ENCODE measurements around the gene ARHGAP10.

ARHGAP10 gene

GRCh38 chr4:147938496-147938895 is 206.6 kb downstream of the ARHGAP10 start:
- Histone ChIP-seq H3K27me3 (ENCODE audit: control insufficient read depth, insufficient read depth, low read length) (no peaks in the 10 kb centered on the region), H3K4me1 (ENCODE audit: control insufficient read depth, insufficient read depth, low read length) (no peaks in the 10 kb centered on the region), H3K4me3 (ENCODE audit: low read depth, low read length) (no peak overlapping the region), H3K9me3 (ENCODE audit: control insufficient read depth, insufficient read depth, low read length) (no peaks in the 10 kb centered on the region), H3K36me3 (ENCODE audit: control insufficient read depth, insufficient read depth, low read length) (no peaks in the 10 kb centered on the region), H3K9ac (ENCODE audit: low read depth, low read length) (no peak overlapping the region)

GRCh38 chr4:147940171-147940570 is 208.3 kb downstream of the ARHGAP10 start:
- Histone ChIP-seq H3K9ac (ENCODE audit: low read depth, low read length) (no peak overlapping the region), H3K36me3 (ENCODE audit: control insufficient read depth, insufficient read depth, low read length) (no peaks in the 10 kb centered on the region), H3K27me3 (ENCODE audit: control insufficient read depth, insufficient read depth, low read length) (no peaks in the 10 kb centered on the region), H3K4me3 (ENCODE audit: low read depth, low read length) (no peak overlapping the region), H3K4me1 (ENCODE audit: control insufficient read depth, insufficient read depth, low read length) (no peaks in the 10 kb centered on the region), H3K9me3 (ENCODE audit: control insufficient read depth, insufficient read depth, low read length) (no peaks in the 10 kb centered on the region)

GRCh38 chr4:147941373-147941772 is 209.5 kb downstream of the ARHGAP10 start:
- H3K27me3 ChIP-seq (ENCODE audit: control insufficient read depth, insufficient read depth, low read length), result no peaks in the 10 kb centered on the region
- no peak overlapping the region for H3K9ac ChIP-seq (ENCODE audit: low read depth, low read length)
- no peaks in the 10 kb centered on the region for H3K4me1 ChIP-seq (ENCODE audit: control insufficient read depth, insufficient read depth, low read length)
- H3K36me3 ChIP-seq (ENCODE audit: control insufficient read depth, insufficient read depth, low read length), result no peaks in the 10 kb centered on the region
- H3K4me3 ChIP-seq (ENCODE audit: low read depth, low read length), result no peak overlapping the region
- no peaks in the 10 kb centered on the region for H3K9me3 ChIP-seq (ENCODE audit: control insufficient read depth, insufficient read depth, low read length)

GRCh38 chr4:147942729-147943128 is 210.8 kb downstream of the ARHGAP10 start:
- no peak overlapping the region for H3K4me3 ChIP-seq (ENCODE audit: low read depth, low read length)
- H3K27me3 ChIP-seq (ENCODE audit: control insufficient read depth, insufficient read depth, low read length), result no peaks in the 10 kb centered on the region
- no peaks in the 10 kb centered on the region for H3K9me3 ChIP-seq (ENCODE audit: control insufficient read depth, insufficient read depth, low read length)
- H3K9ac ChIP-seq (ENCODE audit: low read depth, low read length), result no peak overlapping the region
- H3K4me1 ChIP-seq (ENCODE audit: control insufficient read depth, insufficient read depth, low read length), result no peaks in the 10 kb centered on the region
- no peaks in the 10 kb centered on the region for H3K36me3 ChIP-seq (ENCODE audit: control insufficient read depth, insufficient read depth, low read length)

GRCh38 chr4:147943159-147943638 is 211.3 kb downstream of the ARHGAP10 start:
- H3K4me3 ChIP-seq (ENCODE audit: low read depth, low read length), result no peak overlapping the region
- H3K4me1 ChIP-seq (ENCODE audit: control insufficient read depth, insufficient read depth, low read length), result no peaks in the 10 kb centered on the region
- no peaks in the 10 kb centered on the region for H3K36me3 ChIP-seq (ENCODE audit: control insufficient read depth, insufficient read depth, low read length)
- no peak overlapping the region for H3K9ac ChIP-seq (ENCODE audit: low read depth, low read length)
- no peaks in the 10 kb centered on the region for H3K27me3 ChIP-seq (ENCODE audit: control insufficient read depth, insufficient read depth, low read length)
- H3K9me3 ChIP-seq (ENCODE audit: control insufficient read depth, insufficient read depth, low read length), result no peaks in the 10 kb centered on the region

- H3K36me3 ChIP-seq (ENCODE audit: control insufficient read depth, insufficient read depth, low read length), result no peaks in the 10 kb centered on the region
- H3K4me3 ChIP-seq (ENCODE audit: low read depth, low read length), result no peak overlapping the region
- H3K9me3 ChIP-seq (ENCODE audit: control insufficient read depth, insufficient read depth, low read length), result no peaks in the 10 kb centered on the region
- H3K27me3 ChIP-seq (ENCODE audit: control insufficient read depth, insufficient read depth, low read length), result no peaks in the 10 kb centered on the region
- no peaks in the 10 kb centered on the region for H3K4me1 ChIP-seq (ENCODE audit: control insufficient read depth, insufficient read depth, low read length)
- no peak overlapping the region for H3K9ac ChIP-seq (ENCODE audit: low read depth, low read length)
Observed at GRCh38 chr4:147944249-147944648, 212.4 kb downstream of the ARHGAP10 start.

GRCh38 chr4:147944670-147945260 is 212.9 kb downstream of the ARHGAP10 start:
- Histone ChIP-seq H3K36me3 (ENCODE audit: control insufficient read depth, insufficient read depth, low read length) (no peaks in the 10 kb centered on the region), H3K9ac (ENCODE audit: low read depth, low read length) (no peak overlapping the region), H3K4me3 (ENCODE audit: low read depth, low read length) (no peak overlapping the region)

GRCh38 chr4:147948336-147948735 is 216.4 kb downstream of the ARHGAP10 start:
- Histone ChIP-seq H3K27me3 (ENCODE audit: control insufficient read depth, insufficient read depth, low read length) (no peaks in the 10 kb centered on the region), H3K4me3 (ENCODE audit: low read depth, low read length) (no peak overlapping the region), H3K9me3 (ENCODE audit: control insufficient read depth, insufficient read depth, low read length) (no peaks in the 10 kb centered on the region), H3K4me1 (ENCODE audit: control insufficient read depth, insufficient read depth, low read length) (no peaks in the 10 kb centered on the region), H3K36me3 (ENCODE audit: control insufficient read depth, insufficient read depth, low read length) (no peaks in the 10 kb centered on the region), H3K9ac (ENCODE audit: low read depth, low read length) (no peak overlapping the region)

More at GRCh38 chr4:147944670-147945260, 212.9 kb downstream of the ARHGAP10 start:
- no peaks in the 10 kb centered on the region for H3K9me3 ChIP-seq (ENCODE audit: control insufficient read depth, insufficient read depth, low read length)
- no peaks in the 10 kb centered on the region for H3K27me3 ChIP-seq (ENCODE audit: control insufficient read depth, insufficient read depth, low read length)
- H3K4me1 ChIP-seq (ENCODE audit: control insufficient read depth, insufficient read depth, low read length), result no peaks in the 10 kb centered on the region

GRCh38 chr4:147950261-147950660 is 218.4 kb downstream of the ARHGAP10 start:
- H3K4me3 ChIP-seq (ENCODE audit: low read depth, low read length), result no peak overlapping the region
- H3K4me1 ChIP-seq (ENCODE audit: control insufficient read depth, insufficient read depth, low read length), result peaks cover 4% of the 10 kb centered on the region
- H3K9ac ChIP-seq (ENCODE audit: low read depth, low read length), result no peak overlapping the region
- H3K9me3 ChIP-seq (ENCODE audit: control insufficient read depth, insufficient read depth, low read length), result no peaks in the 10 kb centered on the region
- no peaks in the 10 kb centered on the region for H3K36me3 ChIP-seq (ENCODE audit: control insufficient read depth, insufficient read depth, low read length)
- H3K27me3 ChIP-seq (ENCODE audit: control insufficient read depth, insufficient read depth, low read length), result no peaks in the 10 kb centered on the region

GRCh38 chr4:147950841-147951240 is 219.0 kb downstream of the ARHGAP10 start:
- Histone ChIP-seq H3K27me3 (ENCODE audit: control insufficient read depth, insufficient read depth, low read length) (no peaks in the 10 kb centered on the region), H3K4me1 (ENCODE audit: control insufficient read depth, insufficient read depth, low read length) (peaks cover 8% of the 10 kb centered on the region), H3K36me3 (ENCODE audit: control insufficient read depth, insufficient read depth, low read length) (no peaks in the 10 kb centered on the region), H3K9ac (ENCODE audit: low read depth, low read length) (no peak overlapping the region), H3K4me3 (ENCODE audit: low read depth, low read length) (no peak overlapping the region), H3K9me3 (ENCODE audit: control insufficient read depth, insufficient read depth, low read length) (no peaks in the 10 kb centered on the region)

- Histone ChIP-seq H3K27me3 (ENCODE audit: control insufficient read depth, insufficient read depth, low read length) (no peaks in the 10 kb centered on the region), H3K9ac (ENCODE audit: low read depth, low read length) (no peak overlapping the region), H3K4me1 (ENCODE audit: control insufficient read depth, insufficient read depth, low read length) (peaks cover 19% of the 10 kb centered on the region), H3K9me3 (ENCODE audit: control insufficient read depth, insufficient read depth, low read length) (no peaks in the 10 kb centered on the region), H3K4me3 (ENCODE audit: low read depth, low read length) (no peak overlapping the region), H3K36me3 (ENCODE audit: control insufficient read depth, insufficient read depth, low read length) (no peaks in the 10 kb centered on the region)
Observed at GRCh38 chr4:147954850-147955249, 223.0 kb downstream of the ARHGAP10 start.

GRCh38 chr4:147955827-147956558 is 224.1 kb downstream of the ARHGAP10 start:
- no peaks in the 10 kb centered on the region for H3K36me3 ChIP-seq (ENCODE audit: control insufficient read depth, insufficient read depth, low read length)
- H3K27me3 ChIP-seq (ENCODE audit: control insufficient read depth, insufficient read depth, low read length), result no peaks in the 10 kb centered on the region
- H3K9me3 ChIP-seq (ENCODE audit: control insufficient read depth, insufficient read depth, low read length), result no peaks in the 10 kb centered on the region
- H3K4me1 ChIP-seq (ENCODE audit: control insufficient read depth, insufficient read depth, low read length), result peaks cover 19% of the 10 kb centered on the region
- H3K4me3 ChIP-seq (ENCODE audit: low read depth, low read length), result no peak overlapping the region
- H3K9ac ChIP-seq (ENCODE audit: low read depth, low read length), result no peak overlapping the region
